Loucy (cell line): ENCODE results near the gene ZCCHC14.

Experiments
- CTCF ChIP-seq: fragments of 200-600 bp; sonication (generic); conservative IDR thresholded peaks from 2 replicates; pipeline ENCODE4 v1.5.1; 2014; ENCODE audit warnings: mild to moderate bottlenecking, antibody characterized with exemption, low read length
- EZH2phosphoT487 ChIP-seq: fragments of 200-600 bp; IDR thresholded peaks from 2 replicates; pipeline ENCODE4 v1.6.1; 2018; ENCODE audit warnings: antibody characterized with exemption, mild to moderate bottlenecking, moderate library complexity, borderline replicate concordance

- TF ChIP-seq CTCF (no peak), EZH2phosphoT487 (no peak)
Observed at GRCh38 chr16:87525352-87525751, 32.5 kb upstream of the ZCCHC14 start.
